Measurements from ENCODE around the gene BTBD9. TPM values are rescaled to one million over a fixed set of nuclear protein-coding genes. Genes with fewer than 3 reads are reported as not detected.

Gene BTBD9
- total RNA-seq, 3 donors from 2014 or later = 12.8 to 25.5 (median 19.0) TPM

DNA sequence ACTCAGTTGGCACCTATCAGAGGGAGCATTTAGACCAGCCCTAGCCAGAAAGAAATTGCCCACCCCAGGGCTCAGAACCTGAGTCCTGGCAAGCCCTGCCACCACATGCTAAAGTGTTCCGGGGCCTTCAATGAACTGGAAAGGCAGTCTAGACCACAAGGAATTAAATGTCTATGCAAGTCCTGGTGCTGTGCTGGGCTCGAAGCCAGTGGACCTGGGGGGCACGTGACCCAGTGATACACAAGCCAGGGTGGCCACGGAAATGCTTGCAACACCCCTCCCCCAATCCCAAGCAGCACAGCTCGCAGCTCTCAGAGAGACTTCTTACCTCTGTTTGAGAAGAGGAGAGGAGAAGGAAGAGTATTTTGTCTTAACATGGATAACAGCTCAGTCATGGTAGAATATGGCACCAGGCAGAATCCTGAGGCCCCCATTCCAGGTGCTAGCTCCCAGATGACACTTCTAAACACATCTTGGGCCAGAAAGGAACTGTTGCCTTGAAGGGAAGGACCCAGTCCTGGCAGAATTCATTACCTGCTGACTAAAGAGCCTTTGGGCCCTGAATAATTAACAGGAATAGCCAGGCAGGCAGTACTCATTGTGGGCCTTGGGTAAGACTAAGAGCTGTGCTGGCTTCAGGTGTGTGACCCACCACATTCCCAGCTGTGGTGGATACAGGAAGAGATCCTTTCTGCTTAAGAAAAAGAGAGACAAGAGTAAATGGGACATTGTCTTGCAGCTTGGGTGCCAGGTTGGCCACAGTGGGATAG, 111.3 kb downstream of the BTBD9 start:
- no peaks in the 10 kb centered on the region for H3K36me3 ChIP-seq
- H3K27ac ChIP-seq = no peak overlapping the region
- no peak overlapping the region for H3K4me3 ChIP-seq
- peaks cover 8 to 13% of the 10 kb centered on the region in 2 donors for H3K9me3 ChIP-seq
- H3K4me1 ChIP-seq = no peaks in the 10 kb centered on the region
- no peak for DNase-seq (ENCODE audit: low spot score in 2 of 2)
- H3K27me3 ChIP-seq = no peaks in the 10 kb centered on the region
- TF ChIP-seq, protein P1, sequence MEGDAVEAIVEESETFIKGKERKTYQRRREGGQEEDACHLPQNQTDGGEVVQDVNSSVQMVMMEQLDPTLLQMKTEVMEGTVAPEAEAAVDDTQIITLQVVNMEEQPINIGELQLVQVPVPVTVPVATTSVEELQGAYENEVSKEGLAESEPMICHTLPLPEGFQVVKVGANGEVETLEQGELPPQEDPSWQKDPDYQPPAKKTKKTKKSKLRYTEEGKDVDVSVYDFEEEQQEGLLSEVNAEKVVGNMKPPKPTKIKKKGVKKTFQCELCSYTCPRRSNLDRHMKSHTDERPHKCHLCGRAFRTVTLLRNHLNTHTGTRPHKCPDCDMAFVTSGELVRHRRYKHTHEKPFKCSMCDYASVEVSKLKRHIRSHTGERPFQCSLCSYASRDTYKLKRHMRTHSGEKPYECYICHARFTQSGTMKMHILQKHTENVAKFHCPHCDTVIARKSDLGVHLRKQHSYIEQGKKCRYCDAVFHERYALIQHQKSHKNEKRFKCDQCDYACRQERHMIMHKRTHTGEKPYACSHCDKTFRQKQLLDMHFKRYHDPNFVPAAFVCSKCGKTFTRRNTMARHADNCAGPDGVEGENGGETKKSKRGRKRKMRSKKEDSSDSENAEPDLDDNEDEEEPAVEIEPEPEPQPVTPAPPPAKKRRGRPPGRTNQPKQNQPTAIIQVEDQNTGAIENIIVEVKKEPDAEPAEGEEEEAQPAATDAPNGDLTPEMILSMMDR (IDR thresholded peaks at IDR 0.05) = no peak
- TF ChIP-seq POLR2AphosphoS5 (IDR thresholded peaks at IDR 0.05) = no peak
- TF ChIP-seq POLR2A (IDR thresholded peaks at IDR 0.05) = no peak
- intact Hi-C loops (cut with DNase I; ENCODE audit: low total_unique reads) = no loop called here

DNA sequence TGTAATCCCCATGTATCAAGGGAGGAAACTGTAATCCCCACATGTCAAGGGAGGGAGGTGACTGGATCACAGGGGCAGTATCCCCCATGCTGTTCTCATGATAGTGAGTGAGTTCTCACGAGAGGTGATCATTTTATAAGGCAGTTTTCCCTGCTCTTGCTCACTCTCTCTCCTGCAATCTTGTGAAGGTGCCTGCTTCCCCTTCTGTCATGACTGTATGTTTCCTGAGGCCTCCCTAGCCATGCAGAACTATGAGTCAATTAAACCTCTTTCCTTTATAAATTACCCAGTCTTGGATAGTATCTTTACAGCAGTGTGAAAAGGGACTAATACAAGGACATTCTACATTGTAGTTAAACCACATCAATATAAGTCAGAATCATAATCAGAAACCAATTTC, 112.4 kb downstream of the BTBD9 start:
- intact Hi-C loops (cut with DNase I; ENCODE audit: low total_unique reads) = no loop called here
- TF ChIP-seq POLR2AphosphoS5 (IDR thresholded peaks at IDR 0.05) (no peak), POLR2A (IDR thresholded peaks at IDR 0.05) (no peak)
- TF ChIP-seq, protein P1 (IDR thresholded peaks at IDR 0.05) = no peak
- Histone ChIP-seq H3K4me3 (no peak overlapping the region), H3K9me3 (peaks cover 8 to 13% of the 10 kb centered on the region in 2 donors), H3K27me3 (no peaks in the 10 kb centered on the region), H3K4me1 (no peaks in the 10 kb centered on the region), H3K36me3 (no peaks in the 10 kb centered on the region), H3K27ac (no peak overlapping the region)
- no peak for DNase-seq (ENCODE audit: low spot score in 2 of 2)

DNA sequence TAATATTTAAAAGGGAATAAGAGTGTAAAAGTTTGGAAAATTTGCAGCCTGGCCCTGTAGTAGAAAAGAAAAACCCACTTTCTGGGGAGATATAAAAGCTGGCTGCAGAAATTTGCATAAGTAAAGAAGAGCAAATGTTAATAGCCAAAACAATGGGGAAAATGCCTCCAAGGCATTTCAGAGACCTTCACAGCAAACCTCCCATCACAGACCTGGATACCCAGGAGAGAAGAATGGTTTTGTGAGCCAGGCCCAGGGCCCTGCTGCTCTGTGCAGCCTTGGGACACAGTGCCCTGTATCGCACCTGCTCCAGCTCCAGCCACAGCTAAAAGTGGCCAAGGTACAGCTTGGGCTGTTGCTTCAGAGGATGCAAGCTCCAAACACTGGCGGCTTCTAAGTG, 113.8 kb downstream of the BTBD9 start:
- H3K4me1 ChIP-seq = no peaks in the 10 kb centered on the region
- no peak overlapping the region for H3K27ac ChIP-seq
- no peak for TF ChIP-seq POLR2A (IDR thresholded peaks at IDR 0.05)
- no peak for TF ChIP-seq POLR2AphosphoS5 (IDR thresholded peaks at IDR 0.05)
- TF ChIP-seq, protein P1 (IDR thresholded peaks at IDR 0.05) = no peak
- no peaks in the 10 kb centered on the region for H3K27me3 ChIP-seq
- no peak overlapping the region for H3K4me3 ChIP-seq
- no peaks in the 10 kb centered on the region for H3K36me3 ChIP-seq
- H3K9me3 ChIP-seq = peaks cover 8 to 13% of the 10 kb centered on the region in 2 donors
- no peak for DNase-seq (ENCODE audit: low spot score in 2 of 2)
- intact Hi-C loops (cut with DNase I; ENCODE audit: low total_unique reads) = no loop called here

DNA sequence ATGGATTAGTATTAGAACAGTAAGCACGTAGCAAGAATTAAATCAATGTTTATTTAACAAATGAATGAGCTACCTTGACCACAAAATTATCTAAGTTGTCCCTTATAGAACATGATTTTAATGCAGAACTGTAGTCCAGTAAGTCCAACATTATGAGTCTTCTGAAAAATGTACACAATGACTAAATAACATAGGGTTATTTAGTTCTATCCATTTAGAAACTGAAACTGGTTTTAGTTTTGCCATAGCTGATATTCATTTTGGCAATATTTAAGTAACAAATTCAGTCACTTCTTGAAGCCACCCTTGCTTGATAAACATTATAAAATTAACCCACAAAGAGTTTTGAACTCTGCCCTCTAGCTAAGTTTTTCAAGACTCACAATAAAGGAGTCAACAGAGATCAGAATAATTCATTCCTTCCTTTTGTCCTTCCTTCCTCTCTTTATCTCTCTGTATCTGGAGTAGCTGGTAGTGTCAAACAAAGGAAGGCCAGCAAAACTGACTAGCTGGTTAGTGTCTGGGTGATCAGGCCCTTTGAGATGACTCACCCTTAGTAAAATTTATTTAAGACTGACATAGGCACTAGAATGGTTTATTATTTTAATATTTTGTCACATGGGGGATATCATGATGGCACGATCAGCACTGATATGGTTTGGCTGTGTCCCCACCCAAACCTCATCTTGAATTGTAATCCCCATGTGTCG, 115.1 kb downstream of the BTBD9 start:
- peaks cover 8 to 13% of the 10 kb centered on the region in 2 donors for H3K9me3 ChIP-seq
- H3K4me1 ChIP-seq = no peaks in the 10 kb centered on the region
- intact Hi-C loops (cut with DNase I; ENCODE audit: low total_unique reads) = no loop called here
- no peak overlapping the region for H3K27ac ChIP-seq
- DNase-seq (ENCODE audit: low spot score in 2 of 2) = no peak
- TF ChIP-seq POLR2AphosphoS5 (IDR thresholded peaks at IDR 0.05) (no peak), POLR2A (IDR thresholded peaks at IDR 0.05) (no peak)
- TF ChIP-seq, protein P1 (IDR thresholded peaks at IDR 0.05) = no peak
- H3K4me3 ChIP-seq = no peak overlapping the region
- no peaks in the 10 kb centered on the region for H3K27me3 ChIP-seq
- H3K36me3 ChIP-seq = no peaks in the 10 kb centered on the region

DNA sequence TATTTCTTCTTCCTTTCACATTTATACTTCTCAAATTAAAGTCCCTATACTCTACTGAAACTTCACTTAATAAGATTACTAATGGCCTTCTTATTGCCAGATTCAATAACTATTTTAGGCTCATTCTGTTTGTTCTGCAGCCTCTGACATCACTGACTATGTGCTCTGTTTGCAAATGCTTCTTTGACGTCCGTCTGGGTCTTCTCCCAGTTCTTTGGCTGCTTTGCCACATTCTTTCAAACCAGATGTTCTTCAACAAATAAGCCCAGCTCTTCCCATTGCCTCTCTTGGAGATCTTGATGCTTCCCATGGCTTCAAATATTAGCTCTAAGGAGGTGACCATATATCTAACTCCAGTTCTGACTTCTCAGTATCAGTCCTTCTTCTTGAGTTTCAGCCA, 117.4 kb downstream of the BTBD9 start:
- TF ChIP-seq POLR2AphosphoS5 (IDR thresholded peaks at IDR 0.05) (no peak), POLR2A (IDR thresholded peaks at IDR 0.05) (no peak)
- TF ChIP-seq, protein P1 (IDR thresholded peaks at IDR 0.05) = no peak
- intact Hi-C loops (cut with DNase I; ENCODE audit: low total_unique reads) = no loop called here
- DNase-seq (ENCODE audit: low spot score in 2 of 2) = no peak
- Histone ChIP-seq H3K4me3 (no peak overlapping the region), H3K27me3 (no peaks in the 10 kb centered on the region), H3K27ac (no peak overlapping the region), H3K36me3 (no peaks in the 10 kb centered on the region), H3K9me3 (peaks cover 8 to 13% of the 10 kb centered on the region in 2 donors), H3K4me1 (no peaks in the 10 kb centered on the region)
